ENCODE data around the gene SRR.
A peak's percentile ranks its signal among the peaks of the same experiment; 100 is the strongest.

Gene SRR

DNA sequence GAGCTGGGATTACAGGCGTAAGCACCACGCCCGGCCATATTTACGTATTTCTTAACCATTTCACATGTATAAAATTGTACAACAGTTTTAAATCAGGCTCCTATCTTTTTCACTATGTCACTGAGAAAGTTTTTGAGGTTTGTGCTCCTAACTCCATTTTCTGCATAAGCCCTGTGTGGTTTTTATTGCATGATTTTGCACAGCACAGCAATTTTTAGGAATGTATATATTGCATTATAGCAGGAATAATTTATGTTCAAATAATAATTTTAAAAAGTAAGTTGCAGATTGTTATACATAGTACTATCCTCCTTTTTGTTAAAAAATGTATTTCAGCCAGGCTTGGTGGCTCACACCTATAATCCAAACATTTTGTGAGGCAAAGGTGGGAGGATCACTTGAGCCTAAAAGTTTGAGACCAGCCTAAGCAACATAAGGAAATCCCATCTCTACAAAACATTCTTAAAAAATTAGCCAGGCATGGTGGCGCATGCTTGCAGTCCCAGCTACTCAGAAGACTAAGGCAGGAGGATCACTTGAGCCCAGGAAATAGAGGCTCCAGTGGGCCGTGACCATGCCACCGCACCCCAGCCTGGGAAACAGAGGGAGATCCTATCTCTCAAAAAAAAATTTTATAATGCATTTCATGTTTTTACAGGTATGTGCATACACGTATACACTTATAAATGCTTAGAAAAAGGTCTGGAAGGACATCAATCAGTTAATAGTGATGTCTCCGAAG is 26.1 kb upstream of the SRR start:
- Histone ChIP-seq H3K36me3 (ENCODE audit: insufficient read depth, low read length) (peaks cover 38% of the 10 kb centered on the region; the same call in 1 of the 2 replicates), H3K4me3 (ENCODE audit: low read length, poor library complexity, severe bottlenecking) (no peak overlapping the region), H3K9ac (ENCODE audit: low read depth, low read length, poor library complexity, severe bottlenecking) (no peak overlapping the region), H2AFZ (ENCODE audit: low read length) (no peak overlapping the region), H3K9me2 (replicated peaks; ENCODE audit: low read depth, low read length) (no peaks in the 10 kb centered on the region), H3K4me1 (ENCODE audit: insufficient read depth, low read length, poor library complexity, severe bottlenecking) (peaks cover 46% of the 10 kb centered on the region), H3K9me3 (ENCODE audit: insufficient read depth, low read depth, low read length) (no peaks in the 10 kb centered on the region), H3F3A (ENCODE audit: low read depth) (no peaks in the 10 kb centered on the region), H4K20me1 (ENCODE audit: insufficient read depth, low read length, poor library complexity, severe bottlenecking) (no peaks in the 10 kb centered on the region), H3K79me2 (ENCODE audit: insufficient read depth, low read length) (peaks cover 2% of the 10 kb centered on the region; the same call in 1 of the 2 replicates), H3K27me3 (ENCODE audit: insufficient read depth, low read length, poor library complexity, severe bottlenecking) (no peaks in the 10 kb centered on the region), H3K4me2 (ENCODE audit: low read depth, low read length, poor library complexity, severe bottlenecking) (no peak overlapping the region)
- TF ChIP-seq, protein P1, sequence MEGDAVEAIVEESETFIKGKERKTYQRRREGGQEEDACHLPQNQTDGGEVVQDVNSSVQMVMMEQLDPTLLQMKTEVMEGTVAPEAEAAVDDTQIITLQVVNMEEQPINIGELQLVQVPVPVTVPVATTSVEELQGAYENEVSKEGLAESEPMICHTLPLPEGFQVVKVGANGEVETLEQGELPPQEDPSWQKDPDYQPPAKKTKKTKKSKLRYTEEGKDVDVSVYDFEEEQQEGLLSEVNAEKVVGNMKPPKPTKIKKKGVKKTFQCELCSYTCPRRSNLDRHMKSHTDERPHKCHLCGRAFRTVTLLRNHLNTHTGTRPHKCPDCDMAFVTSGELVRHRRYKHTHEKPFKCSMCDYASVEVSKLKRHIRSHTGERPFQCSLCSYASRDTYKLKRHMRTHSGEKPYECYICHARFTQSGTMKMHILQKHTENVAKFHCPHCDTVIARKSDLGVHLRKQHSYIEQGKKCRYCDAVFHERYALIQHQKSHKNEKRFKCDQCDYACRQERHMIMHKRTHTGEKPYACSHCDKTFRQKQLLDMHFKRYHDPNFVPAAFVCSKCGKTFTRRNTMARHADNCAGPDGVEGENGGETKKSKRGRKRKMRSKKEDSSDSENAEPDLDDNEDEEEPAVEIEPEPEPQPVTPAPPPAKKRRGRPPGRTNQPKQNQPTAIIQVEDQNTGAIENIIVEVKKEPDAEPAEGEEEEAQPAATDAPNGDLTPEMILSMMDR (conservative IDR thresholded peaks at IDR 0.05; ENCODE audit: low read length): no peak
- TF ChIP-seq EZH2phosphoT487 (IDR thresholded peaks at IDR 0.05; ENCODE audit: borderline replicate concordance): no peak

DNA sequence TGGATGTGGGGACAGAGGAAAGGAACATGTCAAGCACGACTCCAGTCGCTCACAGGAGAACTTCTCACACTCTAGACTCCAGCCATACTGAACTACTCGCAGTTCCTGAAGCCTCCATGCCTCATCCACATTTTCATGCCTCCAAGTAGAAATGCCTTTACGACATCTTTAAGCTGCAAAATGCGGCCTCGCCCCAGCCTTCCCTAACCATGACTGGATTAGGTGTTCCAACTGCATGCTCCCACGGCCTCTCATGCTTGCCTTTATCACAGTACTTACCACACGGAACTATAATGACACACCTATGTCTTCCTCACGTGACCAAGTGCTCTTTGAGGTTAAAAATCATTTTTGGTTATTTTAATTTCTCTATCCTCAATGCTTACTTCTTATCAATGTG is 24.0 kb upstream of the SRR start:
- H3K36me3 ChIP-seq (ENCODE audit: insufficient read depth, low read length): peaks cover 56% of the 10 kb centered on the region; the same call in 1 of the 2 replicates
- peaks cover 40% of the 10 kb centered on the region for H3K4me1 ChIP-seq (ENCODE audit: insufficient read depth, low read length, poor library complexity, severe bottlenecking)
- peak overlapping the region; percentile 20 for H3K9ac ChIP-seq (ENCODE audit: low read depth, low read length, poor library complexity, severe bottlenecking)
- no peaks in the 10 kb centered on the region for H3K9me3 ChIP-seq (ENCODE audit: insufficient read depth, low read depth, low read length)
- H4K20me1 ChIP-seq (ENCODE audit: insufficient read depth, low read length, poor library complexity, severe bottlenecking): no peaks in the 10 kb centered on the region
- no peaks in the 10 kb centered on the region for H3K27me3 ChIP-seq (ENCODE audit: insufficient read depth, low read length, poor library complexity, severe bottlenecking)
- no peak overlapping the region for H2AFZ ChIP-seq (ENCODE audit: low read length)
- peaks cover 2% of the 10 kb centered on the region; the same call in 1 of the 2 replicates for H3K79me2 ChIP-seq (ENCODE audit: insufficient read depth, low read length)
- H3K4me3 ChIP-seq (ENCODE audit: low read length, poor library complexity, severe bottlenecking): no peak overlapping the region
- H3K4me2 ChIP-seq (ENCODE audit: low read depth, low read length, poor library complexity, severe bottlenecking): no peak overlapping the region
- no peaks in the 10 kb centered on the region for H3K9me2 ChIP-seq (replicated peaks; ENCODE audit: low read depth, low read length)
- H3F3A ChIP-seq (ENCODE audit: low read depth): no peaks in the 10 kb centered on the region
- TF ChIP-seq, protein P1 (conservative IDR thresholded peaks at IDR 0.05; ENCODE audit: low read length): no peak
- no peak for TF ChIP-seq EZH2phosphoT487 (IDR thresholded peaks at IDR 0.05; ENCODE audit: borderline replicate concordance)

DNA sequence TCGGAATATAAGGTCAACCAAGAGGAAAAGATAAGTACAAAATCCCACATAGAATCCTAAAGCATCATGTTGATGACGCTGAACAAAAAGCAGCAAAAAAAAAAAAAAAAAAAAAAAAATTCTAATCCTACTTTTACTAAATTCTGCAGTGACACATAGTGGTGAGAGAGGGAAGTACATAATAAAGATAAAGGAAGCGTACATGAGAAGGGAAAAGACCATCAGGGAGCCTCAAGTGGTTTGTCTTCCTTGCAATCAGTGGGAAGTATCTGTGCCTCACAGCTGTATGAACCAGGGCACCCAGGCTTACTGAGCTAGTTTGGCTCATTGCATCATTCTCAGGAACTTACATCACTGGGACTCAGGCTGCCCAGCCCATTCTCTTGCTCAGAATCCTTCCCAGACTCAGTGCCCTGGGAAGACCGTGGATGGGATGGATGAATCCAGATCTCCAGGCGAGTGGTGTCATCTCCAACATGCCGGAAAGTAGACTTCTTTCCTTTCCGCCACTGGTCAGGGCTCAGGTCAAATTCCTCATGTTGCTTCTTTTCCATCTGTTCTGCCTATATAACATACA is 21.4 kb upstream of the SRR start:
- no peaks in the 10 kb centered on the region for H3K9me3 ChIP-seq (ENCODE audit: insufficient read depth, low read depth, low read length)
- peaks cover 65% of the 10 kb centered on the region; the same call in 1 of the 2 replicates for H3K36me3 ChIP-seq (ENCODE audit: insufficient read depth, low read length)
- no peak overlapping the region for H3K4me2 ChIP-seq (ENCODE audit: low read depth, low read length, poor library complexity, severe bottlenecking)
- H4K20me1 ChIP-seq (ENCODE audit: insufficient read depth, low read length, poor library complexity, severe bottlenecking): no peaks in the 10 kb centered on the region
- H3K9me2 ChIP-seq (replicated peaks; ENCODE audit: low read depth, low read length): no peaks in the 10 kb centered on the region
- TF ChIP-seq EZH2phosphoT487 (IDR thresholded peaks at IDR 0.05; ENCODE audit: borderline replicate concordance): no peak
- TF ChIP-seq, protein P1 (conservative IDR thresholded peaks at IDR 0.05; ENCODE audit: low read length): peak; percentile 77
- no peak overlapping the region for H3K9ac ChIP-seq (ENCODE audit: low read depth, low read length, poor library complexity, severe bottlenecking)
- no peak overlapping the region for H2AFZ ChIP-seq (ENCODE audit: low read length)
- no peaks in the 10 kb centered on the region for H3K27me3 ChIP-seq (ENCODE audit: insufficient read depth, low read length, poor library complexity, severe bottlenecking)
- H3F3A ChIP-seq (ENCODE audit: low read depth): no peaks in the 10 kb centered on the region
- H3K79me2 ChIP-seq (ENCODE audit: insufficient read depth, low read length): peaks cover 2% of the 10 kb centered on the region; the same call in 1 of the 2 replicates
- peaks cover 20% of the 10 kb centered on the region for H3K4me1 ChIP-seq (ENCODE audit: insufficient read depth, low read length, poor library complexity, severe bottlenecking)
- H3K4me3 ChIP-seq (ENCODE audit: low read length, poor library complexity, severe bottlenecking): no peak overlapping the region

Measured in Loucy (cell line).